Measurements from ENCODE around the gene C3orf52.

Gene C3orf52

DNA sequence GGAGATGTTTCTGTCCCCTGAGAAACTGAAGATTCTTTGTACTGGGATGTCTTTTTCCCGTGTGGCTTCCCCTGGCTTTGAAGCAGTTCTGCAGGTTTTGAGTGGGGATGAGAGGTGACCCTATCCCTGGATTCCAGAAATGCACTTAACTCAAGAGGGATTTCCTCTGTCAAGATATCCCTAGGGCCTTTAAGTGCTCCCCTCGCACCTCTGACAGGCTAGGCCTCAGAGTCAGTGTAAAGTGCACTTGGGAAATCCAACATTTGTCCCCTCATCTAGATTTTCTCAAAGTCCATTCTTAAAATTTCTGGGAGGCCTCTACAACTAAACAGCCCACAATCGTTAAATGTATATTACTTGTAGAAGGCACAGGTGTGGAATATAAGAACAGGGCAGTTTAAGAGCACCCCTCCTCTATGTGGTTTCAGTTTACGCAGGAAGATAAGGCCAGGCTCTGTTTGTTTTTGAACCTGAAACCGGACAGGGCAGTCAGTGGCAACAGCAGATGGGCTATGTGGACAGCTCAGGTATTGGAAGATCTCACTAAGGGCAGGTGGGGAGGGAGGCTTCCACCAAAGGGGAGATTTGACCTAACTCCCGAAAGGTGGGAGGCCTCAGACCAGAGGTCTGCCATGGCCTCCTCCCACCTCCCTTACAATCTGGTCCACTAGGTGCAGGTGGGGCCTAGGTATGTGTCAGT is 4.8 kb downstream of the C3orf52 start:
- no peak overlapping the region for H3K27ac Mint-ChIP-seq
- ATAC-seq (replicated peaks) (no peak), DNase-seq (no peak)
- H3K27me3 Mint-ChIP-seq, result peaks cover 18 to 54% of the 10 kb centered on the region in 2 donors
- no peaks in the 10 kb centered on the region for H3K36me3 Mint-ChIP-seq (ENCODE audit: insufficient read depth)
- H3K4me3 Mint-ChIP-seq, result no peak overlapping the region
- no peaks in the 10 kb centered on the region for H3K9me3 Mint-ChIP-seq
- H3K4me1 Mint-ChIP-seq (ENCODE audit: low read depth in 2 of 2), result peaks cover 6 to 9% of the 10 kb centered on the region in 2 donors

DNA sequence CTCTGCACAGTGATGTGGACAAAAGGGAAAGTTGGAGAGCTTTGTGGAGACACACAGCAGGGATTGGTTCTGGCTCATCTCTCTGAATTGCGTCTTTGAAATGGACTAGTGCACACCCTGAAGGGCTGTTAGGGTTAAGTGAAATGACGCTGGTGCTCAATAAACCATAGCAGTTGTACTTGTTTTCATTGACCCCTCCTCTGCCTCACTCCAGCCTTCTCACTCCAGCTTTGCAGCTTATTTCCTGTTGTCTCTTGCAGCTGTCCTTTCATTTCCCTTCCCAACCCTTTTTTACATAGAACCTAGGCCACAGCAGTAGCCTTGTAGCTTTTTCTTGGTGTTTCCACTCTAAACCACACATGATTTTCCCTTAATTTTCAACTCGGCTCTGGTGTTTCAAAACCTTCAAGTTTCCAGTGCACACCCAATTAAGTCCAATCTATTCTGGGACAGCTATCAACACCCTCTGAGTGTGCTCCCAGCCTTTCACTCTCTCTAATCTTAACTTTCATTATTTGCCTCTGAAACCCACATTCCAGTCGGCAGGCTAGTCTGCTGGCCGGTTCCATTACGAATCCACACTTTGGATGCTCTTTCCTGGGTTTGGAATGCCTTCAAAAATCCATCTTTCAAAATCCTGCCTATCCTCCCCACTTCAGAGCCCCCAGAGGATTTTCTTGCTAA is 6.4 kb downstream of the C3orf52 start:
- no peak for ATAC-seq (replicated peaks)

DNA sequence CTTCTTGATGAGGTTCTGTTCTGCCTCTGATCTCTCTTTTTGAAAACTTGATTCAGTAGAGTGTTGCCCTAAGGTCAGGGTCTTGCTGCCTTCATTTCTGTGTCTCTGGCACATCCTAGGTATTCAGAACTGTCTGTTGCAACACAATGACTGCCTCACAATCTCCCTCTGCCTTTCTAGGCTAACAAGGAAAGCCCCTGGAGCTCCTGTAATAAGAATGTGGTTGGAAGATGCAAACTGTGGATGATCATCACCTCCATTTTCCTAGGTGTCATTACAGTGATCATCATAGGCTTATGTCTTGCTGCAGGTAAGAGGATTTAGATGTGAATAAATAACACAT is 7.0 kb downstream of the C3orf52 start:
- H3K27ac Mint-ChIP-seq, result no peak overlapping the region
- DNase-seq, result no peak

More for the DNA sequence above, 6.4 kb downstream of the C3orf52 start:
- no peak for DNase-seq
- no peaks in the 10 kb centered on the region for H3K9me3 Mint-ChIP-seq
- H3K27me3 Mint-ChIP-seq, result peaks cover 18 to 52% of the 10 kb centered on the region in 2 donors
- peaks cover 0 to 6% of the 10 kb centered on the region in 2 donors for H3K4me1 Mint-ChIP-seq (ENCODE audit: low read depth in 2 of 2)
- no peak overlapping the region for H3K4me3 Mint-ChIP-seq
- H3K27ac Mint-ChIP-seq, result no peak overlapping the region
- no peaks in the 10 kb centered on the region for H3K36me3 Mint-ChIP-seq (ENCODE audit: insufficient read depth)

DNA sequence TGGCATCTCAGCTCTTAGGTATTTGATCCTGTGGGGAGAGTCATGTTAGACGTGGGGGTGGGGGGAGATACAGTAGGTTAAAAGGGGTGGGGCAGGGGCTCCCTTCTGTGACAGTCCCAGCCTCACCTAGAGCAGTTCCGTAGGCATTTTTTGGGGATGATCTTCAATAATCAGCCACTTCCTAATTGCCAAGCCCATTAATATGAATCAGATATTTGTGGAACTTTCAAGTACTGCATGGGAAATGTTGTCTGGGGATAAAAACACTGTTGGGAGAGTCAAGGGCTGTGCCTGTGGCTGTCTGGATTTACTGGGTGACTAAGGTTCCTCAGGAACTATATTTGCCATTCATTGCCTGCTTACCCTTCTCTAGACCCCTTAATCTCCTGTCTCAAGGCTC is 9.5 kb downstream of the C3orf52 start:
- Mint-ChIP-seq H3K27ac (no peak overlapping the region), H3K4me3 (no peak overlapping the region), H3K9me3 (no peaks in the 10 kb centered on the region), H3K4me1 (ENCODE audit: low read depth in 2 of 2) (peaks cover 0 to 6% of the 10 kb centered on the region in 2 donors), H3K36me3 (ENCODE audit: insufficient read depth) (no peaks in the 10 kb centered on the region), H3K27me3 (peaks cover 15 to 26% of the 10 kb centered on the region in 2 donors)
- ATAC-seq (replicated peaks) (no peak), DNase-seq (no peak)

More for the DNA sequence above, 7.0 kb downstream of the C3orf52 start:
- ATAC-seq (replicated peaks), result no peak
- Mint-ChIP-seq H3K4me3 (no peak overlapping the region), H3K4me1 (ENCODE audit: low read depth in 2 of 2) (peaks cover 0 to 6% of the 10 kb centered on the region in 2 donors), H3K9me3 (no peaks in the 10 kb centered on the region), H3K36me3 (ENCODE audit: insufficient read depth) (no peaks in the 10 kb centered on the region), H3K27me3 (peaks cover 20 to 46% of the 10 kb centered on the region in 2 donors)

DNA sequence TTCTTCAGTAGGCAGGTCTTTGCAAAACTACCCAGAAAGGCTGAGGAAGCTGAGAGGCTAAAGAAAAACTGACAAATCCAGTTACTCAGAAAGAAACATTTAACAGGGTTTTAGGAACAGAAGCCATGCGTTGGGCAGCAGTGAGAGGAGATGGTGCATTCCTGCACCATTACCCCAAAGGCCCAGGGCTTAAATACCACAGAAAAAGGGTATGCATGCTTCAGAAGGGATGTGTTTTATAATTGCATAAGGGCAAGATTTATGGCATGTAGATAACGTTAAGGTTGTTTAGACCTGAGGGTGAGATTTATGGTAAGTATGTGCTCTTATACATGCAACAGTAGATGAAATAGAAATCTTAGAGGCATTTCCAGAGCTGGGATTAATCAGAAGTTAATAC is 10.0 kb downstream of the C3orf52 start:
- Mint-ChIP-seq H3K9me3 (no peaks in the 10 kb centered on the region), H3K27me3 (peaks cover 15 to 26% of the 10 kb centered on the region in 2 donors), H3K36me3 (ENCODE audit: insufficient read depth) (no peaks in the 10 kb centered on the region), H3K4me1 (ENCODE audit: low read depth in 2 of 2) (peaks cover 0 to 6% of the 10 kb centered on the region in 2 donors), H3K27ac (no peak overlapping the region), H3K4me3 (no peak overlapping the region)
- ATAC-seq (replicated peaks) (no peak), DNase-seq (no peak)

- no peak overlapping the region for H3K27ac Mint-ChIP-seq
- ATAC-seq (replicated peaks) (no peak), DNase-seq (no peak)
- H3K4me3 Mint-ChIP-seq, result no peak overlapping the region
- peaks cover 0 to 6% of the 10 kb centered on the region in 2 donors for H3K4me1 Mint-ChIP-seq (ENCODE audit: low read depth in 2 of 2)
- peaks cover 15 to 26% of the 10 kb centered on the region in 2 donors for H3K27me3 Mint-ChIP-seq
- H3K9me3 Mint-ChIP-seq, result no peaks in the 10 kb centered on the region
- no peaks in the 10 kb centered on the region for H3K36me3 Mint-ChIP-seq (ENCODE audit: insufficient read depth)
Observed at GRCh38 chr3:112097378-112097777, 11.2 kb downstream of the C3orf52 start.

GRCh38 chr3:112101916-112102315 is 15.7 kb downstream of the C3orf52 start:
- Mint-ChIP-seq H3K9me3 (no peaks in the 10 kb centered on the region), H3K27me3 (peaks cover 8 to 12% of the 10 kb centered on the region in 2 donors), H3K4me1 (ENCODE audit: low read depth in 2 of 2) (no peaks in the 10 kb centered on the region), H3K36me3 (ENCODE audit: insufficient read depth) (no peaks in the 10 kb centered on the region), H3K4me3 (no peak overlapping the region), H3K27ac (no peak overlapping the region)
- DNase-seq (no peak), ATAC-seq (replicated peaks) (no peak)

DNA sequence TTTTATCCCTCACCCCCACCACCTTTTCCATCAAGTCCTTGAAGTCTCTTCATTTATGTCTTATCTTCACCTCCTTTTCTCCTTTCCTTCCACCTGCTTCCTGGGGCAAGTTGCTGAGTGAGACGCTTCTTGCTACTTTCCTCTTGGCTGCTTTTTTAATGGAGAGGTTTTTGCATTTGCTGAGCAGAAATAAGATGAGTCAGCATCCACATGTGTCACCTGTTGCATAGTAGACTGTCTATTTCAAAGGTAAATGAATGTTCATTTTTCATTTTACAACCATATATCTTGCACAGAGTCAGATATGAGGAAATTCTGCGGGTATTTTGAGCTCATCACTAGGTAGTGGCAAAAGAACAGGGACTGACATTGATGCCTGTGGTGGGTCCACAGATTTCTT is 18.6 kb downstream of the C3orf52 start:
- peaks cover 4 to 8% of the 10 kb centered on the region in 2 donors for H3K27me3 Mint-ChIP-seq
- no peak for DNase-seq
- no peak overlapping the region for H3K4me3 Mint-ChIP-seq
- H3K4me1 Mint-ChIP-seq (ENCODE audit: low read depth in 2 of 2), result no peaks in the 10 kb centered on the region
- H3K9me3 Mint-ChIP-seq, result no peaks in the 10 kb centered on the region
- H3K27ac Mint-ChIP-seq, result no peak overlapping the region
- H3K36me3 Mint-ChIP-seq (ENCODE audit: insufficient read depth), result no peaks in the 10 kb centered on the region
- ATAC-seq (replicated peaks), result no peak

GRCh38 chr3:112109322-112109721 is 23.1 kb downstream of the C3orf52 start:
- peaks cover 0 to 8% of the 10 kb centered on the region in 2 donors for H3K27me3 Mint-ChIP-seq
- H3K36me3 Mint-ChIP-seq (ENCODE audit: insufficient read depth), result peaks cover 2% of the 10 kb centered on the region
- H3K9me3 Mint-ChIP-seq, result no peaks in the 10 kb centered on the region
- DNase-seq, result no peak
- H3K27ac Mint-ChIP-seq, result no peak overlapping the region
- no peak for ATAC-seq (replicated peaks)
- H3K4me3 Mint-ChIP-seq, result no peak overlapping the region
- peaks cover 0 to 4% of the 10 kb centered on the region in 2 donors for H3K4me1 Mint-ChIP-seq (ENCODE audit: low read depth in 2 of 2)

DNA sequence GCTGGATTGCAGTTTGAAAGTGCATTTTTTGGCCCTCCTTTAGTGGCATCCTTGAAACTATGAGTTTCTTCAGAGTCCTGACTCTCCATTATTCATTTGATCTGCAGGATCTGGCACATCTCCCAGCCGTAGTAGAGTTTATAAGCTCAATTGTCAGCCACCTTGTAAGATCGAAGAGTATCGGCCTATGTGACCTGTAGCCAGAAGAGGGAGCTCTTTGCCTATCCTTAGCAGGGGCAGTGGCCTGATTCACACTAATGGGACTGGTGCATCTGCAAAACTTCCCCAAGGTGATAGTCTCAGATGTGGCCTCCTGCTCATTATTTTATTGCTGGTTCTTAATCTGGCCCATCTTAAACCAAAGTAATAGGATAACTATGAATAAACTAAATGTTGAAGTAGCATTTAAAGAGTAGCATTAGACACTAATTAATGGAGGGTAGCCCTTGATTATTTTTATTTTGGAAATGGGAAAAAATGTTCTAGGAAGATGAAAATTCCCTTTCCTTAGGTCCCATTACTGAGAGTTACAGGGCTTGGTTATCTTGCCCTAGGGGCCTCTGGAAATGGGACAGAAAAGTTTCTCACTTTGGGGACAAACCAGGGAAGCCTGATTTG is 25.7 kb downstream of the C3orf52 start:
- no peaks in the 10 kb centered on the region for H3K27me3 Mint-ChIP-seq
- DNase-seq, result peak; percentile 48 to 53 (median 49)
- no peaks in the 10 kb centered on the region for H3K9me3 Mint-ChIP-seq
- ATAC-seq (replicated peaks), result peak; percentile 91
- no peak overlapping the region for H3K4me3 Mint-ChIP-seq
- peaks cover 2% of the 10 kb centered on the region for H3K36me3 Mint-ChIP-seq (ENCODE audit: insufficient read depth)
- H3K27ac Mint-ChIP-seq, result no peak overlapping the region
- peaks cover 1 to 14% of the 10 kb centered on the region in 2 donors for H3K4me1 Mint-ChIP-seq (ENCODE audit: low read depth in 2 of 2)

DNA sequence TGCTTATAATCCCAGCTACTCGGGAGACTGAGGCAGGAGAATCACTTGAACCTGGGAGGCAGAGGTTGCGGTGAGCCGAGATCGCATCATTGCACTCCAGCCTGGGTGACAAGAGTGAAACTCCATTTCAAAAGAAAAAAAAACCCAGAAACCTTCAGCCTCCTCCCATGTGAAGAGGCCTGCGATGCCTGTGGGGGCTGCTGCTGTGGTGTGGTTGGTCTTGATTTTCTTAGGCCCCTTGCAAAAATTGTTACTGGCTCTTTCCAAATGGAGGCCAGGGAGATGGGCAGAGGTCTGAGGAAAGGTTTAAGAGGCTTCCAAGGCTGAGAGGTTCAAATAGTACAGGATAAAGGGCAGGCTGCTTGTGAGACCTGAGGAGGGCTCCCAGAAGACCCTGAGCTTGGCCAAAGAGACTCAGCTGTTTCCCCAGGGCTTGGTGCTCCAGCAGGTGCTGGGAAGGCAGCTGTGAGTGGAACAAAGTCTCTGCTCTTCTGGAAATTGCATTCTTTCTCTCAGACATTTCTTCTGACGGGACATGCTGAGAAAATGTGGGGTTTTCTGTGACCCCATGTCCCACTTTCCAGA is 28.5 kb downstream of the C3orf52 start:
- no peaks in the 10 kb centered on the region for H3K9me3 Mint-ChIP-seq
- peaks cover 2% of the 10 kb centered on the region for H3K36me3 Mint-ChIP-seq (ENCODE audit: insufficient read depth)
- peaks cover 1 to 38% of the 10 kb centered on the region in 2 donors for H3K4me1 Mint-ChIP-seq (ENCODE audit: low read depth in 2 of 2)
- no peak overlapping the region for H3K4me3 Mint-ChIP-seq
- no peaks in the 10 kb centered on the region for H3K27me3 Mint-ChIP-seq
- DNase-seq, result no peak
- ATAC-seq (replicated peaks), result no peak
- H3K27ac Mint-ChIP-seq, result no peak overlapping the region

GRCh38 chr3:112115161-112115739 is 29.1 kb downstream of the C3orf52 start:
- ATAC-seq (replicated peaks) (no peak), DNase-seq (no peak)
- H3K4me1 Mint-ChIP-seq (ENCODE audit: low read depth in 2 of 2), result peaks cover 3 to 39% of the 10 kb centered on the region in 2 donors
- H3K27me3 Mint-ChIP-seq, result no peaks in the 10 kb centered on the region
- no peak overlapping the region for H3K27ac Mint-ChIP-seq
- H3K4me3 Mint-ChIP-seq, result no peak overlapping the region
- peaks cover 2% of the 10 kb centered on the region for H3K36me3 Mint-ChIP-seq (ENCODE audit: insufficient read depth)
- no peaks in the 10 kb centered on the region for H3K9me3 Mint-ChIP-seq

DNA sequence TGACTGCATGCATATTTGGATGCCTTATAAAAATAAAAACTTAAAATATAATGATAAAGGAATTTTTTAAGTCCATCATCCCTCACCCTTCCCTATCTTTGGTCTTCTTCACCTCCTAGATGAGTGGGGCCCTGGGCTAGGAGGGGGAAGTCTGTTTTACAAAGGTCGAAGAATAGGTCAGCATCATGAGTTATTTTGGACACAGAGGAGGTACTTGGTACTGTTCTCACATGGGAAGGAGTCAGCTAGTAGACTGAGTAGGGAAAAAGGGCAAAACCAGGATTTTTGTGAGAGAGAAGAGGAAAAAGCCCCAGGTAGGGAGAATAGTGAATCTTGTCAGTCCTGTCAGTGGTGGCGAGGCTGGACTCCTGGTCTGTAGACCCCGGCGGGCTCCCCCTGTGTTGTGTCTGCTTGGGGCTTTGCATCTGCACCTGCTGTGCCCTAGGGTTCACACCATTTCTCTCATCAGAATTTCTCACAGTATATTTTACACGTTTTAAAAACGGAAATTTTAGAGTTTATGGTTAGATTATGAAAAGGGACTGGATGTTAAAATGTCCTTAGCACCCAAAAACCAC is 29.7 kb downstream of the C3orf52 start:
- peak overlapping the region in 1 of 2 donors; percentile 87 for H3K27ac Mint-ChIP-seq
- DNase-seq (no peak), ATAC-seq (replicated peaks) (no peak)
- H3K9me3 Mint-ChIP-seq, result no peaks in the 10 kb centered on the region
- H3K4me3 Mint-ChIP-seq, result peak overlapping the region in 1 of 2 donors; percentile 80
- peaks cover 6 to 40% of the 10 kb centered on the region in 2 donors for H3K4me1 Mint-ChIP-seq (ENCODE audit: low read depth in 2 of 2)
- no peaks in the 10 kb centered on the region for H3K27me3 Mint-ChIP-seq
- H3K36me3 Mint-ChIP-seq (ENCODE audit: insufficient read depth), result peaks cover 2% of the 10 kb centered on the region
